ENCODE data around the gene FOSB.

Gene FOSB

GRCh38 chr19:45511074-45511473 lies 43.3 kb downstream of the FOSB start:
- no peak for DNase-seq (ENCODE audit: low read depth in 1 of 2, low spot score in 1 of 2)
- in situ Hi-C loops (cut with HindIII; ENCODE audit: low pct_unique_long_range_greater_than_20kb, low sequenced_read_pairs), result no loop called here
- no peak for TF ChIP-seq JUND (IDR thresholded peaks at IDR 0.05; ENCODE audit: low read depth)

- TF ChIP-seq JUND (IDR thresholded peaks at IDR 0.05; ENCODE audit: low read depth), result no peak
- in situ Hi-C loops (cut with HindIII; ENCODE audit: low pct_unique_long_range_greater_than_20kb, low sequenced_read_pairs), result no loop called here
Measured at GRCh38 chr19:45512881-45513483, 45.2 kb downstream of the FOSB start.

DNA sequence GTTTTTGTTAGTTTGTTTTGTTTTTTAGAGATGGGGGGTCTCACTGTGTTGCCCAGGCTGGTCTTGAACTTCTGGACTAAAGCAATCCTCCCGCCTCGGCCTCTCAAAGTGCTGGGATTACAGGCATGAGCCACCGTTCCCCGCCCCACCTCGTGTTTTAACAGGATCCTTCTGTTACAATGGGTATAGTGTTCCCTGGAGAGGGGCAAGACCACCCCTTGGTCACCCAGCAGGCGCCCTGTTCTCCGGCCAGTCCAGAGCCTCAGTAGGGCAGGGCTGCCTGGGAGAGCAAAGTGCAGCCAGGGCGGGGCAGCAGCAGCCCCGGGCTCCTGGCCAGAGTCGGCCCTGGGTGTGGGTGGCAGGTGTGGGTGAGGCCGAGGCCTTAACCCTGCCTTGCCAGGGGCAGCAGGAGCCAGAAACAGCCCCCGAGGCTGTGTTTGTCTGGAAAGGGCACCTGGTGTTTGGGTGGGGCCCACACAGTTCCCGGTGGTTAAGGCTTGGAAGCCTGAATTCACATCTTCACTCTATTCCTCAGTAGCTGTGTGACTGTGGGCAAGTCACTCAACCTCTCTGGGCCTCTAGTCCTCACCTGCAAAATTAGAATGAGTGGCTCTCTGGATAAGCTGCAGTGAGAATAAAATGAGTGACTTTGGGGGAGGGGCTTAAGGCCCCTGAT lies 46.7 kb downstream of the FOSB start:
- no peak for DNase-seq (ENCODE audit: low read depth in 1 of 2, low spot score in 1 of 2)
- in situ Hi-C loops (cut with HindIII; ENCODE audit: low pct_unique_long_range_greater_than_20kb, low sequenced_read_pairs), result no loop called here
- no peak for TF ChIP-seq JUND (IDR thresholded peaks at IDR 0.05; ENCODE audit: low read depth)

More at GRCh38 chr19:45512881-45513483, 45.2 kb downstream of the FOSB start:
- no peak for DNase-seq (ENCODE audit: low read depth in 1 of 2, low spot score in 1 of 2)

GRCh38 chr19:45515081-45515624 lies 47.4 kb downstream of the FOSB start:
- DNase-seq (ENCODE audit: low read depth in 1 of 2, low spot score in 1 of 2), result no peak
- in situ Hi-C loops (cut with HindIII; ENCODE audit: low pct_unique_long_range_greater_than_20kb, low sequenced_read_pairs), result no loop called here
- no peak for TF ChIP-seq JUND (IDR thresholded peaks at IDR 0.05; ENCODE audit: low read depth)

DNA sequence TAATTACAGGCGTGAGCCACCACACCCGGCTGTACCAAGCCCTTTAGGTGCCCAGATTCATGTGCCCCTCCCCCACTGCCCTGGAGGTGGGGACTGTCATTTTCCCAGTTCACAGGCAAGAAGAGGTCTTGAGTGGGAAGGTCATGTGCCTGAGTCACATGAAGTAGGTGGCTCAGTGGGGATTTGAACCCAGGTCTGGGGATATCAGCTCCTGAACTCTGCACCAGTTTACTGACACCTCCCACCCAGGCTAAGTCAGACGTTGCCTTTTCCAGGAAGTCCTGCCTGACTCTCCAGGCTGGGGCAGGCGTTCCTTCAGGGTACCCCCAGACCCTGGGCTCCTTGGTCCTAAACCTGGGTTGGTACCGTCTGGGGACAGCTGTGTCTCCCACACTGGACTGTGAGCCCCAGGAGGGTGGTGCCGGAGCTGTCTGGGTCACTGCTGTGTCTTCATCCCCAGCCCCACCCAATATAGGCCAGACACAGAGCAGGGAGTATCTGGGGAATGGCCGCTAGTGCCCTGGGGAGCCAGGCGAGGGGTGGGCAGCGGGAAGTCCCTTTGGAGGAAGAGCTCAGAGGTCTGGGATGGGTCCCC lies 48.1 kb downstream of the FOSB start:
- DNase-seq (ENCODE audit: low read depth in 1 of 2, low spot score in 1 of 2), result no peak
- in situ Hi-C loops (cut with HindIII; ENCODE audit: low pct_unique_long_range_greater_than_20kb, low sequenced_read_pairs), result no loop called here
- no peak for TF ChIP-seq JUND (IDR thresholded peaks at IDR 0.05; ENCODE audit: low read depth)

- no peak for TF ChIP-seq JUND (IDR thresholded peaks at IDR 0.05; ENCODE audit: low read depth)
- DNase-seq (ENCODE audit: low read depth in 1 of 2, low spot score in 1 of 2), result no peak
- in situ Hi-C loops (cut with HindIII; ENCODE audit: low pct_unique_long_range_greater_than_20kb, low sequenced_read_pairs), result no loop called here
Measured at GRCh38 chr19:45517238-45517637, 49.4 kb downstream of the FOSB start.

DNA sequence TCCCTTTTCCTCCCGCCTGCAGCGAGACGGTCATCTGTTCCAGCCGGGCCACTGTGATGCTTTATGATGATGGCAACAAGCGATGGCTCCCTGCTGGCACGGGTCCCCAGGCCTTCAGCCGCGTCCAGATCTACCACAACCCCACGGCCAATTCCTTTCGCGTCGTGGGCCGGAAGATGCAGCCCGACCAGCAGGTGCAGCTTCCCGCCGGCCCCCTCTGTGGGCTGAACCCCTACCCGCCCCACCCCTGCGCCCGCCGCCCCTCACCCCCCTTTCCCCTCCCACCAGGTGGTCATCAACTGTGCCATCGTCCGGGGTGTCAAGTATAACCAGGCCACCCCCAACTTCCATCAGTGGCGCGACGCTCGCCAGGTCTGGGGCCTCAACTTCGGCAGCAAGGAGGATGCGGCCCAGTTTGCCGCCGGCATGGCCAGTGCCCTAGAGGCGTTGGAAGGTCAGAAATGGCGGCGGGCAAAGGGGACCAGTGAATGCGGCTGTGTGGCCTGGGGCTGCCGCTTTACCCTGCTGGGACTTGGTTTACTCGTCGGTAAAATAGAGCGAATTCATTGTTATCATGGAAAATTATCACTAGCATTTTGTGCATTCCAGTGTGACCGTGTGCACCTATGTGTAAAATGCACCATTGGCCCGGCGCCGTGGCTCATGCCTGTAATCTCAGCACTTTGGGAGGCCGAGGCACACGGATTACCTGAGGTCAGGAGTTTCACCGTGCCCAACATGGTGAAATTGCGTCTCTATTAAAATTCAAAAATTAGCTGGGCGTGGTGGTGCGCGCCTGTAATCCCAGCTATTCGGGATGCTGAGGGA lies 50.1 kb downstream of the FOSB start:
- no peak for DNase-seq (ENCODE audit: low read depth in 1 of 2, low spot score in 1 of 2)
- no peak for TF ChIP-seq JUND (IDR thresholded peaks at IDR 0.05; ENCODE audit: low read depth)
- in situ Hi-C loops (cut with HindIII; ENCODE audit: low pct_unique_long_range_greater_than_20kb, low sequenced_read_pairs), result no loop called here

DNA sequence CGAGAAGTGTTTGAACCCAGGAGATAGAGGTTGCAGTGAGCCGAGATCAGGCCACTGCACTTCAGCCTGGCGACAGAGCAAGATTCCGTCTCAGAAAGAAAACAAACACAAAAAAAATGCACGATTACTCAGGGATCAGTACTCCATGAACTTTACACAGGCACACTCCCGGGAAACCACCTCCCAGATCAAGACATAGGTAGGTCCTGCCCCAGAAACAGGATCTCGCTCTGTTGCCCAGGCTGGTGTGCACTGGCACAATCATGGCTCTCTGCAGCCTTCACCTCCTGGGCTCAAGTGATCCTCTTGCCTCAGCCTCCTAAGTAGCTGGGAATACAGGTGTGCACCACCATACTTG lies 50.7 kb downstream of the FOSB start:
- no peak for DNase-seq (ENCODE audit: low read depth in 1 of 2, low spot score in 1 of 2)
- no peak for TF ChIP-seq JUND (IDR thresholded peaks at IDR 0.05; ENCODE audit: low read depth)
- in situ Hi-C loops (cut with HindIII; ENCODE audit: low pct_unique_long_range_greater_than_20kb, low sequenced_read_pairs), result no loop called here

GRCh38 chr19:45522010-45522941 lies 54.5 kb downstream of the FOSB start:
- in situ Hi-C loops (cut with HindIII; ENCODE audit: low pct_unique_long_range_greater_than_20kb, low sequenced_read_pairs), result no loop called here
- DNase-seq (ENCODE audit: low read depth in 1 of 2, low spot score in 1 of 2), result no peak
- no peak for TF ChIP-seq JUND (IDR thresholded peaks at IDR 0.05; ENCODE audit: low read depth)

DNA sequence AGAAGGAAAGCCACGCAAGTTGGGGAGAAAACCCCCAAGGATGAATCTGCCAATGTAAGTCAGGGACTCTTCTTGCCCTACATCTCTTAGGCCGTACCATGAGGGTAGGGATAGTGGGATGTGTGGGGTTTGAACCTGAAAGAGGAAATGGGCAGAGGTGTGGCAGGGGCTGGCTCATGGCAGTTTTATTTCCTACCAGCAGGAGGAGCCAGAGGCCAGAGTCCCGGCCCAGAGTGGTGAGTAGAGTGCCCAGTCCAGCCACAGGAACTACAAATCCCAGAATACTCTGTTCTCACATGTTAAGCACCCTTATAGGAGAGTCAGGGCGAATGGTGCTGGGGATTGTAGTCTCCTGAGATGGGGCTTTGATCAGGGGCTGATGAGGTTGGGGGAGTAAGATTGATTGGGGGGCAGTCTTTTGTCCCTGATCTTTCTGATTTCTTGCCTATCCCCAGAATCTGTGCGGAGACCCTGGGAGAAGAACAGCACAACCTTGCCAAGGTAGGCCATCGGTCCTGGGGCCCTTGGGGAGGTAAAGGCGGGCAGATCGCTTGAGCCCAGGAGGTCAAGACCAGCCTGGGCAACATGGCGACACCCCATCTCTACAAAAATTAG lies 56.0 kb downstream of the FOSB start:
- in situ Hi-C loops (cut with HindIII; ENCODE audit: low pct_unique_long_range_greater_than_20kb, low sequenced_read_pairs), result no loop called here
- TF ChIP-seq JUND (IDR thresholded peaks at IDR 0.05; ENCODE audit: low read depth), result no peak
- peak; percentile 69 to 86 for DNase-seq (ENCODE audit: low read depth in 1 of 2, low spot score in 1 of 2)

GRCh38 chr19:45524575-45525129 lies 56.9 kb downstream of the FOSB start:
- in situ Hi-C loops (cut with HindIII; ENCODE audit: low pct_unique_long_range_greater_than_20kb, low sequenced_read_pairs), result no loop called here
- TF ChIP-seq JUND (IDR thresholded peaks at IDR 0.05; ENCODE audit: low read depth), result no peak
- no peak for DNase-seq (ENCODE audit: low read depth in 1 of 2, low spot score in 1 of 2)
